ENCODE results near the gene ADGRB2. TPM values are rescaled to one million over a fixed set of nuclear protein-coding genes. Genes with fewer than 3 reads are reported as not detected.

The ADGRB2 gene
- total RNA-seq, 1 donor from 2014 or later: 7.1 TPM

DNA sequence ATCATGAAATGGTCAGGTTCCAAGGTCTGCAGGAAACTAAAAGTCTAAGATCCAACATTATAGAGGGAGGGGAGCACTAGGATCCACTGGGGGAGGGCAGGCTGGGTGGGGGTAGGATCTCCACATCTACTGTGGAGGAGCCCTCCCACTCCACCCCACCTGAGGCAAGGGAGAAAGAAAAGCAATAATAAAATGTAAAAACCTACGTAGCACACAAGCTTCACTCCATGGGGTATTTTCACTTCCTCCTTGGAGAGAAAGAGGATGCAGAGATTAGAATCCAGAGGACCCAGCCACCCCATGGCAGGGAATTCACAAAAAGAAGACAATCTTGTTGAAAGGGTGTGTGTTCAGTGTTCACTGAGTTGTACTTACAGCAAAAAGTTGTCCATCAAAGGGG is 37.3 kb upstream of the ADGRB2 start:
- no peak overlapping the region for H3K27ac Mint-ChIP-seq
- peaks cover 41% of the 10 kb centered on the region for H3K4me1 Mint-ChIP-seq
- no peaks in the 10 kb centered on the region for H3K36me3 Mint-ChIP-seq
- DNase-seq (ENCODE audit: low spot score): no peak
- no peaks in the 10 kb centered on the region for H3K9me3 ChIP-seq (ENCODE audit: low read depth)
- no peaks in the 10 kb centered on the region for H3K27me3 ChIP-seq
- TF ChIP-seq, protein P1, sequence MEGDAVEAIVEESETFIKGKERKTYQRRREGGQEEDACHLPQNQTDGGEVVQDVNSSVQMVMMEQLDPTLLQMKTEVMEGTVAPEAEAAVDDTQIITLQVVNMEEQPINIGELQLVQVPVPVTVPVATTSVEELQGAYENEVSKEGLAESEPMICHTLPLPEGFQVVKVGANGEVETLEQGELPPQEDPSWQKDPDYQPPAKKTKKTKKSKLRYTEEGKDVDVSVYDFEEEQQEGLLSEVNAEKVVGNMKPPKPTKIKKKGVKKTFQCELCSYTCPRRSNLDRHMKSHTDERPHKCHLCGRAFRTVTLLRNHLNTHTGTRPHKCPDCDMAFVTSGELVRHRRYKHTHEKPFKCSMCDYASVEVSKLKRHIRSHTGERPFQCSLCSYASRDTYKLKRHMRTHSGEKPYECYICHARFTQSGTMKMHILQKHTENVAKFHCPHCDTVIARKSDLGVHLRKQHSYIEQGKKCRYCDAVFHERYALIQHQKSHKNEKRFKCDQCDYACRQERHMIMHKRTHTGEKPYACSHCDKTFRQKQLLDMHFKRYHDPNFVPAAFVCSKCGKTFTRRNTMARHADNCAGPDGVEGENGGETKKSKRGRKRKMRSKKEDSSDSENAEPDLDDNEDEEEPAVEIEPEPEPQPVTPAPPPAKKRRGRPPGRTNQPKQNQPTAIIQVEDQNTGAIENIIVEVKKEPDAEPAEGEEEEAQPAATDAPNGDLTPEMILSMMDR (IDR thresholded peaks at IDR 0.05): no peak
- TF ChIP-seq EZH2phosphoT487 (IDR thresholded peaks at IDR 0.05) (no peak), EZH2 (IDR thresholded peaks at IDR 0.05) (no peak)
- no peaks in the 10 kb centered on the region for H3F3A ChIP-seq (ENCODE audit: low read depth)
- no peaks in the 10 kb centered on the region for H4K20me1 ChIP-seq (ENCODE audit: low read depth)
- H3K36me3 ChIP-seq: no peaks in the 10 kb centered on the region
- no peak overlapping the region for H3K27ac ChIP-seq
- no peak overlapping the region for H2AFZ ChIP-seq (replicated peaks)
- H3K4me3 Mint-ChIP-seq: no peak overlapping the region
- peaks cover 29% of the 10 kb centered on the region for H3K4me1 ChIP-seq
- H3K27me3 Mint-ChIP-seq (ENCODE audit: insufficient read depth, low read depth): peaks cover 3% of the 10 kb centered on the region
- no peak overlapping the region for H3K4me3 ChIP-seq
- no peaks in the 10 kb centered on the region for H3K79me2 ChIP-seq (ENCODE audit: low read depth)
- H3K9ac ChIP-seq: no peak overlapping the region
- H3K4me2 ChIP-seq: no peak overlapping the region
- no peaks in the 10 kb centered on the region for H3K9me3 Mint-ChIP-seq

DNA sequence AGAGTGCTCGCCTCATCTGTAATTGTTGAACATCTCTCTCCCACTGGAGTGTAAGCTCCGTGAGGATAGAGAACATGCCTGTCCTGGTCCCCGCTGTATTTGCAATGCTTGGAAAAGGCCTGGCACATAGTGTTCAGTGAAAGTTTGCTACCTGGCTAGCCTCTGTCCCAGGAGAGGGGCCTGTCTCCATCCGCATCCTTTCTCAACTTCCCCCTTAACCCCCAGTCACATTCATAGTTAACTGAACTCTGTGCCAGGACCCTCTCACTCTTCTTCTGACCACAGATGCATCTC is 36.5 kb upstream of the ADGRB2 start:
- Mint-ChIP-seq H3K27ac (peak overlapping the region; percentile 73), H3K9me3 (no peaks in the 10 kb centered on the region), H3K4me1 (peaks cover 41% of the 10 kb centered on the region), H3K27me3 (ENCODE audit: insufficient read depth, low read depth) (peaks cover 3% of the 10 kb centered on the region), H3K36me3 (no peaks in the 10 kb centered on the region), H3K4me3 (no peak overlapping the region)
- Histone ChIP-seq H2AFZ (replicated peaks) (no peak overlapping the region), H4K20me1 (ENCODE audit: low read depth) (no peaks in the 10 kb centered on the region), H3F3A (ENCODE audit: low read depth) (no peaks in the 10 kb centered on the region), H3K36me3 (no peaks in the 10 kb centered on the region), H3K27ac (no peak overlapping the region), H3K27me3 (no peaks in the 10 kb centered on the region), H3K79me2 (ENCODE audit: low read depth) (no peaks in the 10 kb centered on the region), H3K9ac (no peak overlapping the region), H3K4me1 (peaks cover 29% of the 10 kb centered on the region), H3K4me3 (no peak overlapping the region), H3K9me3 (ENCODE audit: low read depth) (no peaks in the 10 kb centered on the region), H3K4me2 (no peak overlapping the region)
- TF ChIP-seq EZH2 (IDR thresholded peaks at IDR 0.05): no peak
- DNase-seq (ENCODE audit: low spot score): no peak

DNA sequence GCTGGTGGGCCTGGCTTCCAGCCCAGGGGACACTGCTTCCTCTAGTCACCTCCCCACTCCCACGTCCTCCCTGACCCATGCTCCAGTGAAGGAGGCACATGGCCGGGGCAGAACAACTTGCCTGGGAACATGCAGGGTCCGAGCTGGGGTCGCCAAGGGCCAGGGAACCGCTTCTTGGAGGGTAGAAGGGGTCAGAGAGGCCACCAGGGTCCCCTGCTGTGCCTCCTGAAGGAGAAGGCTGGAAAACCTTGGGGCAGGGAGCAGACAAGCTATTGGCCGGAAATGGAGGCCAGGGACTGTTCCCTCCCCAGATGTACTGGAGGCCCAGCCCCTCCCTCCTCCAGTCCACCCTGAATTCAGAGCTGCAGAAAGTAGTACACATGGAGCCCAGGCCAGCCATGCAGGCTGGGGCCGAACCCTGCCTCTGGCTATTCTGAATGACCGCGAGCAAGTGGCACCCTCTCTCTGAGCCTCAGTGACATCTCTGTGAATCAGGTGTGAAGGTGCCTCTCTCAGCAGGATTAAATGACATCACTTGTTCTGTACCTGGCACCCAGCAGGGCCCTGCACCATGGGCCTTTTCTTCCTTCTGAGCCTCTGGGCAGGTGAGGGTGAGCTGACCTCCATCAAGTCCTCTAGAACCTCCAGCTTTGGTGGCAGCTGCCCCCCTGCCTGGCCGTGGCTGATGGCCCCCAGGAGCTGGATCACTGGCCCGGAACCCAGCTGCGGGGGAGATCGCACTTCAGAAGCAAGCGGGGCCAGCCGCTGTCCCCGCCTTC is 35.9 kb upstream of the ADGRB2 start:
- H4K20me1 ChIP-seq (ENCODE audit: low read depth): no peaks in the 10 kb centered on the region
- no peaks in the 10 kb centered on the region for H3K79me2 ChIP-seq (ENCODE audit: low read depth)
- no peak overlapping the region for H3K4me2 ChIP-seq
- H3K4me3 ChIP-seq: no peak overlapping the region
- Mint-ChIP-seq H3K27me3 (ENCODE audit: insufficient read depth, low read depth) (peaks cover 3% of the 10 kb centered on the region), H3K27ac (peak overlapping the region; percentile 73), H3K4me1 (peaks cover 41% of the 10 kb centered on the region), H3K36me3 (no peaks in the 10 kb centered on the region), H3K9me3 (no peaks in the 10 kb centered on the region), H3K4me3 (no peak overlapping the region)
- H3K4me1 ChIP-seq: peaks cover 29% of the 10 kb centered on the region
- no peak overlapping the region for H3K9ac ChIP-seq
- H3K27ac ChIP-seq: no peak overlapping the region
- no peak for DNase-seq (ENCODE audit: low spot score)
- H3K27me3 ChIP-seq: no peaks in the 10 kb centered on the region
- H2AFZ ChIP-seq (replicated peaks): peak overlapping the region; percentile 60
- no peaks in the 10 kb centered on the region for H3K9me3 ChIP-seq (ENCODE audit: low read depth)
- TF ChIP-seq, protein P1 (IDR thresholded peaks at IDR 0.05): no peak
- no peak for TF ChIP-seq EZH2phosphoT487 (IDR thresholded peaks at IDR 0.05)
- no peak for TF ChIP-seq EZH2 (IDR thresholded peaks at IDR 0.05)
- H3K36me3 ChIP-seq: no peaks in the 10 kb centered on the region
- no peaks in the 10 kb centered on the region for H3F3A ChIP-seq (ENCODE audit: low read depth)

DNA sequence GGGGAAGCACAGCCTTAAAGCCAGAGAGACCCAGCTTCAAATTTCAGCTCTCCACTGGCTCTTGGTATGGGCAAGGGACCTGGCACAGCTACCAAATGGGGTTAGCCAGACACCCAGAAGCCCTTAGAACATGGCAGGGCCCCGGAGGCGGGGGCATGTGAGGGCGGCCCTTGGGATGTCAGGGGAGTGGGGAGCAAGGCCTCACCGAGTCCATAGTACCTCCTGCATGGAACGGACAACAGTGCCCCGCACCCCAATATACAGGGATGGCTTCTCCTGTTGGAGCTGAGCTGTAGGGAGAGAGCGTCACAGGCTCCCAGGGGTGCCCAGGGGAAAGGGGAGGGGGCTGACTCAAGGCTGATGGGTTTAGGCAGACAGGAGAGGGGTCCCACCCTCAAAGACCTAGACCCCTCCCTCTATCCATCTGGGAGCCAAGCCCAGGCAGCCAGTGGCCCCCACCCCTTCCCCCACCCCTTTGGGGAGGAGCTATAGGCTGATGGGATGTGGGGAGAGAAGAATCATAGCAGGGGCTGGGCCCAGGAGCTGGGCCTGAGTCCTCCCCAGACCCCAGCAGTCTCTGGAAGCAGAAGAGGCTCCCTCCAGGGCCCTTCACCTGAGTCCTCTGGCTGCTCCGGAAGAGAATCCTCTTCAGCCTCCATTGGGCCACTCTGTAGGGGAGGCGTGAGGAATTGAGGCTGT is 35.2 kb upstream of the ADGRB2 start:
- H4K20me1 ChIP-seq (ENCODE audit: low read depth): no peaks in the 10 kb centered on the region
- H3K9me3 Mint-ChIP-seq: no peaks in the 10 kb centered on the region
- no peak overlapping the region for H3K9ac ChIP-seq
- no peak overlapping the region for H3K4me2 ChIP-seq
- H3K36me3 Mint-ChIP-seq: no peaks in the 10 kb centered on the region
- H3K36me3 ChIP-seq: no peaks in the 10 kb centered on the region
- no peak overlapping the region for H3K27ac ChIP-seq
- TF ChIP-seq EZH2 (IDR thresholded peaks at IDR 0.05) (no peak), EZH2phosphoT487 (IDR thresholded peaks at IDR 0.05) (no peak)
- TF ChIP-seq, protein P1 (IDR thresholded peaks at IDR 0.05): no peak
- no peak for DNase-seq (ENCODE audit: low spot score)
- no peaks in the 10 kb centered on the region for H3K79me2 ChIP-seq (ENCODE audit: low read depth)
- H3K27me3 ChIP-seq: no peaks in the 10 kb centered on the region
- no peak overlapping the region for H3K4me3 ChIP-seq
- no peaks in the 10 kb centered on the region for H3K9me3 ChIP-seq (ENCODE audit: low read depth)
- no peak overlapping the region for H3K4me3 Mint-ChIP-seq
- H3K27me3 Mint-ChIP-seq (ENCODE audit: insufficient read depth, low read depth): peaks cover 3% of the 10 kb centered on the region
- peak overlapping the region; percentile 60 for H2AFZ ChIP-seq (replicated peaks)
- H3F3A ChIP-seq (ENCODE audit: low read depth): no peaks in the 10 kb centered on the region
- H3K4me1 Mint-ChIP-seq: peaks cover 41% of the 10 kb centered on the region
- peaks cover 29% of the 10 kb centered on the region for H3K4me1 ChIP-seq
- H3K27ac Mint-ChIP-seq: peak overlapping the region; percentile 74
